HUDEP-2 (cell line): Measurements from ENCODE around the gene HNF4A.
"Not testable (repeated sequence)": the region's sequence is repeated elsewhere in the genome, so short reads cannot be mapped to it uniquely, and the experiment has no call there.

ENCODE experiments used
- DNase-seq, 76 experiments: peaks; one replicate each; lab custom pipeline; 2025; ENCODE audit not compliant: unreplicated experiment in 76 of 76; lab: John Stamatoyannopoulos, UW

The HNF4A gene

DNA sequence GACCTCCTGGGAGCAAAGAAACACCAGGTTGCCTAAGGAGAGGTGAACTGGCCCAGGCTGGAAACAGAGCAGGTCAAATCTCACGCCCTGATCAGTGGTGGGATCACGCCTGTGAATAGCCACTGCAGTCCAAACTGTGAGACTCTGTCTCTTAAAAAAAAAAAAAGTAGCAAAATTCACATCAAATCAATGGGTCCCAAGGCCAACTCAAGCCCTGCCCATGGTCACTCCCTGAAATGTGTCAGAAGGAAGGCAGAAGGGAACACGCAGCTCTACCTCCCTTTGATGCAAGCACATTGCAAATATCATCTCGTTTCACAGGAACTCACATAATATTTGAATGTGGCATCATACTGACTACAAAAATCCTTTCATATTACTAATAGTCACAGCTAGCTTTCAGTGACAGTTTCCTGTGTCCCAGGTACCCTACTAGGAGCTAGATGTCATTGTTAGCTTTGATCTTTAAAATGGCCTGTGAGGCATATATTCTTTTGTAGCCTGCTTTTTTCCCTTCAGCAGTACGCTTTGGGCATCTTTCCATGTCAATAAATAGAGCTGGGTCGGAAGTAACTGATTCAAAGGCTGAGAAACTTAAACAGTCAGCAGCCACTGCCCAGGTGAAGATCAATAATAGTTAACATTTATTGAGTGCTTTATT lies 105.8 kb downstream of the HNF4A start:
- DNase-seq, result no peak

DNA sequence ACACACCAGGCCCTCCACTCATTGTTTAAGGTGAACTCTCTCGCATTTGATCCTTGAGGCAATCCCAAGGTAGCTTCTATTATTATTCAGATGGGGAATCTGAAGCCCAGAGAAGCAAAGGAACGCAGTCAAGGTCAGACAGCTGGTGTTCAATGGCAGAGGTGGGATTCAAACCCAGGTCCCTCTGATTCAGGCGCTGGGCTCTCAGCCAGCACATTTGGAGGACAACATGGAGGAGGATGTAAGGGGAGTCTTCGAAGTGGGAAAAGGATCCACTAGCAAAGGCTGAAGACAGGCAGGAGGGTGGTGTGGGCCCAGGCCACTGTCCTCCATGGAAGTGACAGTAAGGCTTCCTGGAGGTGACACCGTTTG lies 106.3 kb downstream of the HNF4A start:
- DNase-seq, result no peak

DNA sequence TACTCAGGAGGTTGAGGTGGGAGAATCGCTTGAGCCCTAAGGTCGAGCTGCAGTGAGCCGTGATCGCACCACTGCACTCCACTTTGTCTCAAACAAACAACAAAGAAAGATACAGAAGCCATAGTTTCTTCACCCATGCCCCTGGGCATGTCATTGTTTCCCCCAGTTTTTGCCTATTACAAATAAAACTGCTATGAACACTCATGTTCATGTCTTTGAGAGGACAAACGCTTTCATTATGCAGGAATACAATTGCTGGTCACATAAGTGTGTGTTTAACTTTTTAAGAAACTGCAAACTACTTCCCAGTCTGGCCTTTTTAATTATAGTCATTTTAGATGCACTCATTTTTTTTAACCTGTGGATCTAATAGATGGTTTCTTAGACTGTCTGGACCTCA lies 108.0 kb downstream of the HNF4A start:
- no peak for DNase-seq

DNA sequence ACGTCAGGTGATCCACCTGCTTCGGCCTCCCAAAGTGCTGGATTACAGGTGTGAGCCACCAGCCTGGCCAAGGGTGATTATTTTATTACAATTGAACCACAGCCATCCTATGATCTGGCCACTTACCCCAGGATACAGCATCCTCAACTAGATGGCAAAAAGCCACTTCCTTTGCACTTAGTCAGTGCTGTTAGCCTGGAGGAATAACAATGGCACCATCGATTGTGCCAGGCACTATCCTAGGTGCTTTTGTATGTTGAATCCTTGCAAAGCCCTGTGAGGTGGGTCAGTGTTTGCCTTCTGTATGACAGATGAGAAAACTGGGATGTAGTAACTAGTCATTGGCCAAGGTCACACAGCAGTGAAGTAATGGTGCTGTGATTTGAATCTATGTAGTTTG lies 109.0 kb downstream of the HNF4A start:
- no peak for DNase-seq

DNA sequence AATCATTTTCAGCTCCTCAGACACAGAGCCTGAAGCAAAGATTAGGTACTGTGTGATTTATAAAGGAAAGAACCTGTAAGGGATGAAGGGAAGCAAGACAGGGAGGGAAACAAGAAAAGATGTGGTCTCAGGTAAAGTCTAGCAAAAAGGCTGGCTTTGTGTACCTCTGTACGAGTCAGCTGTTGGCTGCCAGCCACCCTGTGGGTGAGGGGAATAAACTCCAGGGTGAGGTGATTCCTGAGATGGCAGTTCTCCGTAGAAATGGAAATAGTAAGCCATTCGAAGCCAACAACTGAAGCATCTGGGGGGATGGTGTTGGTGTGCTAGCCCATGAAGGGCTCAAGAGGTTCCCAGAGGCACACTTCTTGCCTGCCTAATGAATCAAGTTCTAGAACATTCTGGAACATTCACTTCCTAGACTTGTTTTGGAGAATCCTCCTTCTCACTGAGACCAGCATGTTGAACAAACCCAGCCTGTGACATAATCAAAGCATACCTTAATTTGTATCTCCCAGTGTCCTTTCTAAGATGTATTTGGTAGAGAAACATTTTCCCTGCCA lies 109.6 kb downstream of the HNF4A start:
- DNase-seq, result no peak

DNA sequence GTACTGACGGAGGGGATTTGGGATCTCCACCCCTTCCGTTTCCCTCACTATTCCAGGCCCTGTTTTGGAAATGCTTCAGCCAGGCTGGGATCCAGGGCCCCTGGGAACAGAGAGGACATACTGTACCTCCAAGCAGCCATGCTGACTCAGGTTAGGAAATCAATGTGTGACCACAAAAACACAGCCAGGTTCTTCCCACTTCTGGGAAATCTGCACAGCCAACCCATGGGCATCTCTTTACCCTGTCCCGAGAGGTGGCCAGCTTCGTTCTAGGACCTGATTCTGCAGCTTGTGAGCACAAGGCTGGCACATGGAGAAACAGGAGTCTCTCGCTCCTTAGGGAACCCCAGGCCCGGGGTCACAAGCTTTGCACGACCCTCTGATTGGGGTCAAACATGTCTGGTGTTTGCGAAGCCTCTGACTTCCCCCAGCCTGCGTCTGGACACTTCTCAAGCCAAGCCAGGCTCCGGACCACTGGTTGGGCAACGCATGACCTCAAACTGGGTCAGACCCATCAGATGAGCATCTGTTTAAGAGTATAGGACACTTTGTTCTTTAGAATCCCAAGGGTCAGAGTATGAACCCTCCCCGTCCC lies 111.9 kb downstream of the HNF4A start:
- no peak for DNase-seq

DNA sequence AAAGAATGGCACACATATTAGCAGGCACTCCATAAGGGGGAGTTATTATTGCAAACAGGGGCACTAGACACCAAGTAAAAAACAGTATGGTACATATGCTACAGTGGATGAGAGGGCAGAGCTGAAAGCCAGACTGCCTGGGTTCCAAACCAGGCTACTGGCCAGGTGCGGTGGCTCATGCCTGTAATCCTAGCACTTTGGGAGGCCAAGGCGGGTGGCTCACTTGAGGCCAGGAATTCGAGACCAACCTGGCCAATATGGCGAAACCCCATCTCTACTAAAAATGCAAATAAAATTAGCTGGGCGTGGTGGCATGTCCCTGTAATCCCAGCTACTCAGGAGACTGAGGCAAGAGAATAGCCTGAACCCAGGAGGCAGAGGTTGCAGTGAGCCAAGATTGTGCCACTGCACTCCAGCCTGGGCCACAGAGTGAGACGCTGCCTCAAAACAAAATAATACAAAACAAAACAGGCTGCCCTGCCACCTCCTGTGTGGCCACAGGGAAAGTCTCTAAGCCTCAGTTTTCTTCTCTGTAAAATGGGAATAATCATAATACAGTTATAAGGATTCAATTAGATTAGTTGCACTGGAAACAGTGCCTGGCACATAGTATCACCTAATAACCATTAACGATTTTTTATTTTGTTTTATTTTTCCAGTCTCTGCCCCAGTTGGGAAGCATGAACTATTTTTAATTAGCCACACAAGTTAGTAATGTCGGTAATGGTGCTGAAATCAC lies 112.7 kb downstream of the HNF4A start:
- no peak for DNase-seq

DNA sequence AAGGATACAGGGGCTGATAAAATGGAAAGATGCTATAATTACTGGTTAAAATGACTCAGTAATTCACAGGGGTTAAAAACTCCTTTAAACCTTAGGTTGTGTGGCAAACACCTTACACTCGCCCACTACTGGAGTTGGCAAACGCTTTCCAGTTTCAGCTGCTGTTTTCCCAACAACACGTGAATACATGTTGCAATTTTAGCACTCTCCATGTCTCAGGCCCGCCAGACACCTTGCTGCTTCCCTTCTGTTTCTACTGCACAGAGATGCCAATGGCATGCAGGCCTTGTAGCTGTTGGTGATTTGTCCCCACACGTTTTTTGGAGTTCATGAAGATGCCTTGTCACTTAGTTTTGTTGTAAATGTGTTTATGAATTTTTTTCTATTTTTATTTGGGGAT lies 114.8 kb downstream of the HNF4A start:
- no peak for DNase-seq

DNA sequence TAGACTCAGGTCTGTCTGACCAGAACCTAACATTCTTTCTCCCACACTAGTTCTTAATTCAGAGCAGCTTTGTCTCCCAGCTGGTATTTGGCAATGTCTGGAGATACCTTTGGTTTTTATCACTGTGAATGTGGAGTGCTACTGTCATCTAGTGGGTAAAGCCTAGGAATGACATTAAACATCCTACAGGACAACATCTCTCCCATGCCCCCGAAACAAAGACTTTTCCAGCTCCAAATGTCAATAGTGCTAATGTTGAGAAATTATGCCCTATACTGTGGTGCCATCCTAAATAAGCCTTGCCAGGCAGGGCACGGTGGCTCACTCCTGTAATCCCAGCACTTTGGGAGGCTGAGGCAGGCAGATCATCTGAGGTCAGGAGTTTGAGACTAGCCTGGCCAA lies 116.0 kb downstream of the HNF4A start:
- peak in 2 of 76 experiments; percentile 12 to 16 for DNase-seq

DNA sequence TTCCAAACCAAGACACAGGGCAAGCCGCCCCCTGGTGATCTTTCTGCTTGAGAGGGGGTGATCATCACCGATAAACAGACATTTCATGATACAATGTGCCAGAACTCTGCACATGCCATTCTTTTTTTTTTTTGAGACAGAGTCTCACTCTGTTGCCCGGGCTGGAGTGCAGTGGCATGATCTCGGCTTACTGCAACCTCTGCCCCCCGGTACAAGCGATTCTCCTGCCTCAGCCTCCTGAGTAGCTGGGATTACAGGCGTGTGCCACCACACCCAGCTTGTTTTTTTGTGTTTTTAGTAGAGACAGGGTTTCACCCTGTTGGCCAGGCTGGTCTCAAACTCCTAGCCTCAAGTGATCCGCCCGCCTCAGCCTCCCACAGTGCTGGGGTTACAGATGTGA lies 116.8 kb downstream of the HNF4A start:
- DNase-seq, result not testable (repeated sequence)

DNA sequence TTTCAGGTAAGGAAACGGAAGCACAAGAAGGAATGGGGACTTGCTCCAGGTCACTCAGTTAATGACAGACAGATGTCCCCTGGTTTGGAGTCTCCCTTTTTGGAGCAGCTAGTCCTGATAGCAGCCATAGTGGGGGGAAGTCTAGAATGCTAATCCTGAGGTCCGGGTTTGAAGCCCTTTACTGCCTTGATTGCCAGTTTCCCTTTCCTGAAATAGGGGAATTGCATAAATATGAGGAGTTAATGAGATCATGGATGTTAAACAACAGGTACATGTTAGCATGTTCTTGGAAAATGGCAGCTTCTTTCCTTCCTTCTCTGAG lies 119.8 kb downstream of the HNF4A start:
- no peak for DNase-seq

DNA sequence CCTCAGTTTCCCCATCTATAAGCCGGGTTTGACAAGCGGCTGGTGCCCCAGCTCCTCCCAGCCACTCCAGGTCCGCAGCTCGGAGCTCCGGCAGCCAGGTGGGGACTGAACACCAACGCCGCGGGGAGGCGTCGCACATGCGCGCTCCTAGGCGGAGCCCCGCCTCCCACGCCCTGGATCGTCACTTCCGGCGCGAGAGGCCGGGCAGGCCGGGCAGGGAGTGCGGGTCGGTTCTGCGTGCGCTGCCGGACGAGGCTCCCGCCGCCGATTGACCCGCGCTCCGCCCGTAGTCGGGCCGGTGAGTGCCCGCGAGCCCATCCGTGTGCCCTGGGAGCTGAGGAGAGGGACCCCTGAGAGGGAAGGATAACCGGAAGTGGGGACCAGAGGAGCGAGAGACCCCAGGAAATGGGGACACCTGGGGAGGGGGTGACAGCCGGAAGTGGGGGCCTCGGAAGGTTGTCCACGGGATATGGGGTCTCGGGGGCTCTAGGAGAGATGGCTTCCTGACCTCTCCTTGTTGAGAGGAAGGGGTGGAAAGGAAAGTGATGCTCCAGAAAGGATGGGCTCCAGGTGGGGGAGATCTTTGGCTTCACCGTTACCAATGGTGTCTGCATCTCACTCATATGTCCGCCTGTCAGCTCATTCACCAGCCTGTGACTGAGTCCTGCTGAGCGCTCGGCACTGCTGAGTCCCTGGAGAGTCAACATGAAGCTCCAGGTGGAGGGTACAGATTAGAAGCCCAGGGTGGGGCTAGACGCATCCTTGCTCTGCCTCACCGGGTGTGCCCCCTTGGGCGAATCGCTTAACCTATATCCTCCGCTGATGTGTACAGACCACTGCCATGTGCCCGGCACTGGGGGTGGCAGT lies 120.4 kb downstream of the HNF4A start, which contains the start of gene TTPAL:
TSS of gene TTPAL (plus strand) at position 181 of the 867 bp plus-strand sequence. CDS start 4,126 bp downstream, outside the sequence.
- DNase-seq, result peak in 74 of 76 experiments; percentile 25 to 88 (median 74)

DNA sequence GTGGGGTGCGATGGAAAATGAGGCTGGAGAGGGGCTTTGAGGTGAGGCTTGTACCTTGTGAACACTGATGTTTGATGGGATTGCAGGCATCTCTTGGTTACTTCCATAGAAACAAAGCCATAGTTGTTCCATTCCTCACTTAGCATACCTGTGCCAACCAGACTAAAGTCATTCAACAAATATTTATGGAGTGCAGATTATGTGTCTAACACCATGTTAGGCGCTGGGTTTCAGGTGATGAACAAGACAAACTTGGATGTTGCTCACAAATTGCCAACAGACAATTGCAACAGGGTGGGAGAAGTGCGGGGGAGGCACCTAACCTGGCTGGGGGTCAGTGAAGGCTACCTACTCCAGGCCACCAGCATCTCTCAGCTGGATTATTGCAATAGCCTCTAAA lies 121.7 kb downstream of the HNF4A start:
- DNase-seq, result no peak

DNA sequence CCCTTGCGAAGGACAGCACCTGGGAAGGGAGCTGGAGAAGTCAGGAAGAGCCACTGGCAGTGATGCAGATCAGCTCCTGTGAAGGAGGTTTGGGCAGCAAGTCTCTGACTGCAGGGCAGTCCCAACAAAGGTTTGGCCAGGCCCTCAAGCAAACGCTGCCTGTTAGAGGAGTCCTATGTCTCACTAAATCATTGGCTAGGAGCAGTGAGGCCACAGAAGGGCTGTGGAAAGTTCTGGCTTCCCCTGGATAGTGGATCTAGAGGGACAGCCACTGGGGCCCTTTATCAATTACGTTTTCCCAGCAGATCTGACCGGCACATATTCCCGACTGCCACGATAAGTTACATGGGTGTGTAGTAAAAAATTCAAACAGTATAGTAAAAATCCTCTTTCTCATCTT lies 122.7 kb downstream of the HNF4A start:
- DNase-seq, result no peak

DNA sequence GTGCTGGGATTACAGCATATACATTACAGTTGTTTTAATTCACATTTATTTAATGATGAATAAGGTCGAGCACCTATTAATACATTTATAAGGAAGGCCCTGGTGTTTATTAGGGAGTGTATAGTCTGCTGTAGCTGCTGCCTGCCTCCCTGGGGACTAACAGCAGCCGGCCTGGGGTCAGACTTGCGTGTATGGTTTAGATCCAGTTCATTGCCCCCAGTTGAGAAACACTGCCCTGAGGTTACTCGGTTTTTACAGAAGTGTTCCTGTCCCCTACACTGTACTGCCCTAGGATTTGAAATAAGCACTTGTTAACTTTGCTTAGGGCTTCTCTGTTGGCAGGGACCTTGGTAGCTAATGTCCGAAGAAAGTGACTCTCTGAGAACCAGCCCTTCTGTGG lies 124.1 kb downstream of the HNF4A start:
- DNase-seq, result no peak

DNA sequence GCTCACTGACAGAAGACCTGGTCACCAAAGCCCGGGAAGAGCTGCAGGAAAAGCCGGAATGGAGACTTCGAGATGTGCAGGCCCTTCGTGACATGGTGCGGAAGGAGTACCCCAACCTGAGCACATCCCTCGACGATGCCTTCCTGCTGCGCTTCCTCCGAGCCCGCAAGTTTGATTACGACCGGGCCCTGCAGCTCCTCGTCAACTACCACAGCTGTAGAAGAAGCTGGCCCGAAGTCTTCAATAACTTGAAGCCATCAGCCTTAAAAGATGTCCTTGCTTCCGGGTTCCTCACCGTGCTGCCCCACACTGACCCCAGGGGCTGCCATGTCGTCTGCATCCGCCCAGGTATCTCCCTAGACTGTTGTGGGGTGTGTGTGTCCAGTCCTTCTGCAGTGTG lies 124.6 kb downstream of the HNF4A start:
- no peak for DNase-seq

DNA sequence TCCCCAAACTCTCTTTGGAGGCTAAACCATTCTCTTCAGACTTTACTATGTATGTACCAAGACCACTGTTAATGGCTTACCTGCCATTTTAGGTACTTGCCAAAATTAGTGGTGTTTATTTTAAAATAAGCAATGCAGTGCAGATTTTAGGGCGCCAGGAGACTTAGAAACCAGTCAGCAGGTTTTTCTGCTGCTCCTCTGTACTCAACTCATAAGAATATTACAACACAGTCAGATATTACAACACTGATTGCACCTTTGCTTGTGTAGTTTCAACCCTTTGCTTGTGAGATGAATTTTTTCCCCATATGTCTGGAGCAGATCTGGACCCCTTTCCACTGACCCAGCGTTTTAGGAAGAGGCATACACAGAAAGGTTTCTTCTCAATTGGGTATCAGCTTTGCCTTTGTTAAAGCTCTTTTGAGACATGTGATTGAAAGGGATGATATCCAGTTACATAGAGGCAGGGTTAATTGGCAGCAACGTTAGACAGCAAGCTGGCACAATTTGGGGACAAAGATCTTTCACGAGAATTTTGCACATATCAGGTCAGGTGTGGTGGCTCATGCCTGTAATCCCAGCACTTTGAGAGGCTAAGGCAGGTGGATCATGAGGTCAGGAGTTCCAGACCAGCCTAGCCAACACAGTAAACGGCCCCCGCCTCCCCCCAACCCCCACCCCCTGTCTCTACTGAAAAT lies 126.4 kb downstream of the HNF4A start:
- DNase-seq, result no peak

DNA sequence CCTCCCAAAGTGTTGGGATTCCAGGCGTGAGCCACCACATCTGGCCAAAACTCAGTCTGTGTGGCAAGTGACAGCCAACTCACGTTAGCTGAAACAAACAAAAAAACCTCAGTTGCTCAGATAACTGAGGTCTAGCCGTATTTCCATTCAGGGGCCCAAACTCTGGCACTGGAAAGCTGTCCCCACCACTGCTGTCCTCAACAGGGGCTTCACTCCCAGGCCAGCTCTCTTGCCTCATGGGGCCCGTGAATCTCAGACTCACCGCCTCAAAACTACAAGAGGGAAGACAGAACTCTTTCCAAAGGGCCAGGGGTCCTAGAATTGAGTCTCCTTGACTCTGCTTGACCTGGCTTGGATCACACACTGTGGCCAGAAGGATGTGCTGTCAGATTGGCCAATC lies 127.6 kb downstream of the HNF4A start:
- no peak for DNase-seq
